HepG2 (cell line): Measurements from ENCODE around the gene ARHGAP26. TPM values are rescaled to one million over a fixed set of nuclear protein-coding genes. Genes with fewer than 3 reads are reported as not detected.

ENCODE experiments used
- ATAC-seq: fragments of 200-7000 bp; cut with Tn5 transposase; 3 replicates; pipeline ENCODE4 v1.9.1; 2020; ENCODE audit warnings: mild to moderate bottlenecking, moderate library complexity
- BruUV-seq: library from RNA; stranded (reverse); fragments of 400-500 nt; replicated peaks from 2 replicates; lab custom pipeline; 2021; lab: Mats Ljungman, UMichigan
- CTCF ChIA-PET: fragments of 300-600 bp; formaldehyde crosslinking; extraction: SDS; loops from one replicate; lab custom pipeline; 2021; ENCODE audit warnings: low total read pairs, inconsistent platforms, low intra/inter-chr PET ratio; lab: Yijun Ruan, JAX
- POLR2A ChIA-PET: fragments of 350-600 bp; sonication (Branson Sonifier 250); formaldehyde crosslinking; loops from one replicate; lab custom pipeline; 2020; ENCODE audit warnings: antibody characterized with exemption, inconsistent platforms; lab: Yijun Ruan, JAX
- DNase-seq: peaks from one replicate; pipeline ENCODE4 v3.0.0-alpha.2; 2015; ENCODE audit warnings: low spot score
- FAIRE-seq: peaks from 3 replicates; lab custom pipeline; 2011; peaks lifted over from hg19 to GRCh38; lab: Jason Lieb, UNC
- H2AFZ ChIP-seq: one replicate; pipeline ENCODE4 v1.6.1; 2011; ENCODE audit warnings: low read length, inconsistent platforms
- H3K27ac ChIP-seq: fragments of 300-600 bp; 3 replicates; pipeline ENCODE4 v1.8.0; 2011; ENCODE audit warnings: mixed run types, mild to moderate bottlenecking, mixed read lengths, low read length, inconsistent platforms; ENCODE audit not compliant: insufficient read depth; ENCODE audit errors: extremely low read length
- H3K27me3 ChIP-seq, 2 experiments: fragments of 200-600 bp in 1 of 2; 2 replicates in 1 of 2; 3 replicates in 1 of 2; pipeline versions ENCODE4 v1.6.0 to v1.8.0; 2011; ENCODE audit warnings: low read length in 2 of 2, mild to moderate bottlenecking in 2 of 2, moderate library complexity in 2 of 2, inconsistent platforms in 1 of 2; ENCODE audit not compliant: insufficient read depth in 2 of 2, control insufficient read depth in 1 of 2
- H3K36me3 ChIP-seq, 2 experiments: fragments of 200-600 bp in 1 of 2; replicated peaks in 1 of 2; 2 replicates in 1 of 2; 3 replicates in 1 of 2; pipeline versions ENCODE4 v1.5.1 to v1.8.0; 2011; ENCODE audit warnings: low read length in 2 of 2, inconsistent platforms in 1 of 2; ENCODE audit not compliant: insufficient read depth in 2 of 2, control insufficient read depth in 1 of 2
- H3K4me1 ChIP-seq: 2 replicates; pipeline ENCODE4 v1.5.1; 2012; ENCODE audit warnings: low read length, inconsistent platforms; ENCODE audit not compliant: insufficient read depth
- H3K4me2 ChIP-seq: 2 replicates; pipeline ENCODE4 v1.6.0; 2011; ENCODE audit warnings: low read depth, low read length, inconsistent platforms
- H3K4me3 ChIP-seq, 3 experiments: fragments of 200-600 bp in 1 of 3; sonication (generic), shearing (Covaris generic) in 1 of 3; replicated peaks in 1 of 3; 2 replicates each; pipeline ENCODE4 v1.5.1; 2011 to 2016; ENCODE audit warnings: low read length in 3 of 3, inconsistent platforms in 2 of 3, low read depth in 2 of 3, mild to moderate bottlenecking in 2 of 3, control low read depth in 1 of 3, mixed read lengths in 1 of 3; ENCODE audit not compliant: insufficient read depth in 1 of 3
- H3K79me2 ChIP-seq: one replicate; pipeline ENCODE4 v1.6.1; 2011; ENCODE audit warnings: low read length, inconsistent platforms; ENCODE audit not compliant: insufficient read depth
- H3K9ac ChIP-seq: 2 replicates; pipeline ENCODE4 v1.6.0; 2011; ENCODE audit warnings: mild to moderate bottlenecking, low read depth, low read length, inconsistent platforms; ENCODE audit not compliant: insufficient read depth
- H3K9me3 ChIP-seq: 2 replicates; pipeline ENCODE4 v1.5.1; 2012; ENCODE audit warnings: mild to moderate bottlenecking, low read length
- H4K20me1 ChIP-seq: 2 replicates; pipeline ENCODE4 v1.6.0; 2011; ENCODE audit warnings: inconsistent platforms, mild to moderate bottlenecking, low read length, moderate library complexity; ENCODE audit not compliant: insufficient read depth
- FOXA1 ChIP-seq, 2 experiments: fragments of 450-650 bp in 1 of 2; sonication (generic) in 1 of 2; formaldehyde crosslinking in 1 of 2; IDR thresholded peaks; 2 replicates each; pipeline versions ENCODE4 v1.4.0 to v1.6.1; 2016 to 2020; ENCODE audit warnings: missing genetic modification reagents in 1 of 2
- ZNF775 ChIP-seq: sonication (generic); formaldehyde crosslinking; IDR thresholded peaks from 2 replicates; pipeline ENCODE4 v1.4.0; 2020; ENCODE audit warnings: missing genetic modification reagents, mild to moderate bottlenecking, moderate library complexity, borderline replicate concordance
- WGBS: methylation state at CpG from one replicate; pipeline ENCODE4 v1.1.6; 2017; ENCODE audit warnings: low lambda C conversion rate; 5-methylcytosine and 5-hydroxymethylcytosine counted together
- in situ Hi-C: cut with HindIII; loops from 2 replicates; pipeline ENCODE4 v1.10.0; 2017; ENCODE audit warnings: low pct_unique_long_range_greater_than_20kb; ENCODE audit not compliant: extremely low pct_ligation_motif_present
- intact Hi-C: fragments of 100-400 bp; cut with micrococcal nuclease; formaldehyde crosslinking; loops from one replicate; pipeline ENCODE4 v1.10.0; 2022; ENCODE audit not compliant: unreplicated experiment
- polyA plus RNA-seq, 8 experiments: library from polyadenylated mRNA; depleted of rRNA in 3 of 8; stranded (reverse) in 7 of 8; unstranded in 1 of 8; fragments of >200 nt; fragmentation: Illumina TruSeq in 4 of 8; extraction: Trizol in 4 of 8; gene quantifications; 2 replicates each; pipeline versions ENCODE4 v1.2.1 to v1.2.3, GENCODE V29; 2011 to 2016; ENCODE audit warnings: low read depth in 4 of 8, missing spikeins in 1 of 8, mixed read lengths in 1 of 8; ENCODE audit not compliant: insufficient read depth in 1 of 8
- total RNA-seq, 5 experiments: library from RNA; depleted of rRNA; stranded (reverse); fragments of >200 nt; fragmentation: Illumina TruSeq; extraction: Trizol; gene quantifications; 2 replicates each; pipeline ENCODE4 v1.2.3, GENCODE V29; 2016; ENCODE audit warnings: low read depth in 1 of 5
- TF ChIP-seq, protein P1 (sequence below): sonication (generic); formaldehyde crosslinking; IDR thresholded peaks from 2 replicates; pipeline ENCODE4 v1.8.0; 2022; ENCODE audit warnings: mild to moderate bottlenecking, missing genetic modification reagents; ENCODE audit not compliant: insufficient replicate concordance

ARHGAP26 gene
- total and polyA plus RNA-seq, 2 of the 13 experiments (the other 11 are each of a cell fraction or from before 2014, with no cell fraction given) = 9.6 to 18.2 TPM

DNA sequence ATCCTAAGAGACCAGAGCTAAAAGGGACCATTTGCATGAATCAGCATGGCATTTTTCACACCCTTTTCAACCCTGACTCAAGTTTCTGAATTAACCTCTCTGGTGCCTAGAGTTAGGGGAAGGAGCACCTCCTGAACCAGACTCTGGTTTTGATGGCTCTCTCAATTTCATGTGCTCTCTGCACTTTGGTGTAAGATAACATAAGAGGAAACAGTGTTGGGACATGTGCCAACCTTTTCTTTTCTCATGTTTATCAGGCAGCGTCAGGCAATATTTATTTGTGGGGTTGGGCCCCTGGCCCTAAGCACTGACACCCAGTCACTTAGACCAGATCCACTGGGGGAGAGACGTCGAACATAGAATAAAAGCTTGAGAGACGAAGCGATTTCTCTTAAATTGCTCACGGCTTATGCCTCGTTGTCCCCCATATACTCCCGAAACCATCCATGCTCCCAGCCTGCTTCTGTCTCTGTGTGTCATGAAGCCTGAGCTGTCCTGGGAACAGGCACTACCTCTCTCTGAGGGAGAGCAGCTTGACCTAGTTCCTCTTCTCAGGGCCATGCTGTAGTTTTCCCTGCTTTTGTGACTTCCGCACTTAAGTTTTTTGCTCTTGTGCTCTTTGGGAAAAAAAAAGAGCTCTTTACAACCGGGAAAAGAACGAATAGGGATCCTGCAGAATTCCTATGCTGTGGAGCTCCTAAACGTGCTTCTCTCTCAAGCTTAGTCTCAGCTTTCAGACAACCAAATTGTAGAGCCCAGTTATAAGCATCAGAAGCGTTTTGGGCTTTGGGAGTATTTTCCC lies 437.6 kb downstream of the ARHGAP26 start (continued):
- TF ChIP-seq, protein P1, sequence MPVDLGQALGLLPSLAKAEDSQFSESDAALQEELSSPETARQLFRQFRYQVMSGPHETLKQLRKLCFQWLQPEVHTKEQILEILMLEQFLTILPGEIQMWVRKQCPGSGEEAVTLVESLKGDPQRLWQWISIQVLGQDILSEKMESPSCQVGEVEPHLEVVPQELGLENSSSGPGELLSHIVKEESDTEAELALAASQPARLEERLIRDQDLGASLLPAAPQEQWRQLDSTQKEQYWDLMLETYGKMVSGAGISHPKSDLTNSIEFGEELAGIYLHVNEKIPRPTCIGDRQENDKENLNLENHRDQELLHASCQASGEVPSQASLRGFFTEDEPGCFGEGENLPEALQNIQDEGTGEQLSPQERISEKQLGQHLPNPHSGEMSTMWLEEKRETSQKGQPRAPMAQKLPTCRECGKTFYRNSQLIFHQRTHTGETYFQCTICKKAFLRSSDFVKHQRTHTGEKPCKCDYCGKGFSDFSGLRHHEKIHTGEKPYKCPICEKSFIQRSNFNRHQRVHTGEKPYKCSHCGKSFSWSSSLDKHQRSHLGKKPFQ (CRISPR knock-in tag) = no peak
- TF ChIP-seq, all 625 proteins: peak for 0

DNA sequence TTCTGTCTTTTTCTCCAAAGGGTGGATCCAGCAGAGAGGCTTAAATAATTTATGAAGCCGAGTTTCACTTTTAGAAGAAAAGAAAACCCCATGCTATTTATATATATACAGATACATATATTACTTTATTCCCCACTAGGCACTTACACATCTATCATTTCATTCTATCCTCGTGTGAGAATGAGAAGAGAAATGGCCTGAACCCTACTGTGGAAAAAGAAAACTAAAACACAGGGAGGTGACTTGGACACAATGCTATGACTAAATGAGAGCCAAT lies 438.1 kb downstream of the ARHGAP26 start:
- CTCF ChIA-PET = no interaction called here
- no peaks in the 10 kb centered on the region for H4K20me1 ChIP-seq
- intact Hi-C loops (no loop called here), in situ Hi-C loops (no loop called here)
- FAIRE-seq = no peak
- 0 out of 2 replicates have a peak, but pooled peaks cover 9% of the 10 kb centered on the region for H3K4me1 ChIP-seq
- no peaks in the 10 kb centered on the region for H3K9me3 ChIP-seq
- no peak overlapping the region for H3K4me3 ChIP-seq
- no TSS peak for BruUV-seq
- H3K27me3 ChIP-seq = no peaks in the 10 kb centered on the region
- H3K4me2 ChIP-seq = no peak overlapping the region
- no peak for TF ChIP-seq FOXA1 (IDR thresholded peaks at IDR 0.05)
- TF ChIP-seq FOXA1 (CRISPR knock-in tag; IDR thresholded peaks at IDR 0.05) = no peak
- TF ChIP-seq ZNF775 (CRISPR knock-in tag) = no peak
- no peak overlapping the region for H2AFZ ChIP-seq
- H3K9ac ChIP-seq = no peak overlapping the region
- no peak for ATAC-seq
- peaks cover 3 to 6% of the 10 kb centered on the region in 2 experiments; a peak in 3 of 5 replicates for H3K36me3 ChIP-seq
- 92% methylated on average over 2 of the region's 2 CpGs for WGBS
- no peaks in the 10 kb centered on the region for H3K79me2 ChIP-seq
- POLR2A ChIA-PET = no interaction called here
- no peak for DNase-seq
- H3K27ac ChIP-seq = no peak overlapping the region
